Effector memory CD4-positive, alpha-beta T cell (primary cell): ENCODE data around the gene LRRC39.

Source experiments
- DNase-seq, 3 donors: peaks; one replicate each; pipeline ENCODE4 v3.0.0-alpha.2; 2020
- H3K27ac ChIP-seq: 2 replicates; pipeline ENCODE4 v1.7.0; 2013; ENCODE audit warnings: mild to moderate bottlenecking, low read length, moderate library complexity; ENCODE audit not compliant: insufficient read depth, poor library complexity, severe bottlenecking
- H3K27me3 ChIP-seq: replicated peaks from 2 replicates; pipeline ENCODE4 v1.7.0; 2013; ENCODE audit warnings: mild to moderate bottlenecking, low read length; ENCODE audit not compliant: insufficient read depth, control insufficient read depth, poor library complexity, severe bottlenecking
- H3K36me3 ChIP-seq: 2 replicates; pipeline ENCODE4 v1.7.0; 2013; ENCODE audit warnings: mild to moderate bottlenecking, low read length, moderate library complexity; ENCODE audit not compliant: control insufficient read depth, insufficient read depth
- H3K4me1 ChIP-seq: 2 replicates; pipeline ENCODE4 v1.7.0; 2013; ENCODE audit warnings: low read length, mild to moderate bottlenecking; ENCODE audit not compliant: control insufficient read depth, insufficient read depth, poor library complexity, severe bottlenecking
- H3K4me3 ChIP-seq: 2 replicates; pipeline ENCODE4 v1.7.0; 2013; ENCODE audit warnings: low read length, low read depth, mild to moderate bottlenecking; ENCODE audit not compliant: insufficient read depth, poor library complexity, severe bottlenecking
- H3K9me3 ChIP-seq: 2 replicates; pipeline ENCODE4 v1.7.0; 2013; ENCODE audit warnings: mild to moderate bottlenecking, low read length, moderate library complexity; ENCODE audit not compliant: control insufficient read depth

LRRC39 gene

GRCh38 chr1:100162881-100163280 is 15.2 kb downstream of the LRRC39 start:
- H3K27me3 ChIP-seq = no peaks in the 10 kb centered on the region
- no peaks in the 10 kb centered on the region for H3K36me3 ChIP-seq
- DNase-seq = no peak
- no peak overlapping the region for H3K27ac ChIP-seq
- H3K4me1 ChIP-seq = no peaks in the 10 kb centered on the region
- H3K4me3 ChIP-seq = no peak overlapping the region
- H3K9me3 ChIP-seq = no peaks in the 10 kb centered on the region

GRCh38 chr1:100152271-100152670 is 25.8 kb downstream of the LRRC39 start:
- Histone ChIP-seq H3K4me1 (no peaks in the 10 kb centered on the region), H3K9me3 (no peaks in the 10 kb centered on the region), H3K27me3 (no peaks in the 10 kb centered on the region), H3K27ac (no peak overlapping the region), H3K36me3 (peaks cover 8% of the 10 kb centered on the region), H3K4me3 (no peak overlapping the region)
- DNase-seq = no peak

GRCh38 chr1:100151679-100152078 is 26.4 kb downstream of the LRRC39 start:
- Histone ChIP-seq H3K36me3 (peaks cover 8% of the 10 kb centered on the region), H3K4me3 (no peak overlapping the region), H3K4me1 (no peaks in the 10 kb centered on the region), H3K27me3 (no peaks in the 10 kb centered on the region), H3K27ac (no peak overlapping the region), H3K9me3 (no peaks in the 10 kb centered on the region)
- no peak for DNase-seq

GRCh38 chr1:100147875-100148274 is 30.2 kb downstream of the LRRC39 start:
- Histone ChIP-seq H3K27ac (no peak overlapping the region), H3K36me3 (peaks cover 37% of the 10 kb centered on the region), H3K4me3 (no peak overlapping the region), H3K4me1 (no peaks in the 10 kb centered on the region), H3K9me3 (no peaks in the 10 kb centered on the region), H3K27me3 (no peaks in the 10 kb centered on the region)
- no peak for DNase-seq

- no peaks in the 10 kb centered on the region for H3K4me1 ChIP-seq
- no peaks in the 10 kb centered on the region for H3K27me3 ChIP-seq
- H3K9me3 ChIP-seq = no peaks in the 10 kb centered on the region
- H3K36me3 ChIP-seq = peaks cover 45% of the 10 kb centered on the region
- DNase-seq = no peak
- H3K4me3 ChIP-seq = no peak overlapping the region
- H3K27ac ChIP-seq = no peak overlapping the region
Observed at GRCh38 chr1:100146958-100147357, 31.1 kb downstream of the LRRC39 start.

- Histone ChIP-seq H3K9me3 (no peaks in the 10 kb centered on the region), H3K36me3 (peaks cover 60% of the 10 kb centered on the region), H3K27me3 (no peaks in the 10 kb centered on the region), H3K4me3 (no peak overlapping the region), H3K4me1 (no peaks in the 10 kb centered on the region), H3K27ac (no peak overlapping the region)
- no peak for DNase-seq
Observed at GRCh38 chr1:100145116-100145515, 32.9 kb downstream of the LRRC39 start.

- DNase-seq = no peak
- no peaks in the 10 kb centered on the region for H3K4me1 ChIP-seq
- H3K36me3 ChIP-seq = peaks cover 79% of the 10 kb centered on the region
- no peak overlapping the region for H3K27ac ChIP-seq
- H3K4me3 ChIP-seq = no peak overlapping the region
- H3K9me3 ChIP-seq = no peaks in the 10 kb centered on the region
- H3K27me3 ChIP-seq = no peaks in the 10 kb centered on the region
Observed at GRCh38 chr1:100142343-100142742, 35.7 kb downstream of the LRRC39 start.

GRCh38 chr1:100141192-100141591 is 36.9 kb downstream of the LRRC39 start:
- H3K27me3 ChIP-seq = no peaks in the 10 kb centered on the region
- H3K36me3 ChIP-seq = peaks cover 88% of the 10 kb centered on the region
- H3K27ac ChIP-seq = no peak overlapping the region
- H3K4me1 ChIP-seq = no peaks in the 10 kb centered on the region
- no peak overlapping the region for H3K4me3 ChIP-seq
- no peaks in the 10 kb centered on the region for H3K9me3 ChIP-seq
- DNase-seq = no peak

- H3K9me3 ChIP-seq = no peaks in the 10 kb centered on the region
- H3K4me1 ChIP-seq = no peaks in the 10 kb centered on the region
- peaks cover 57% of the 10 kb centered on the region for H3K36me3 ChIP-seq
- H3K27me3 ChIP-seq = no peaks in the 10 kb centered on the region
- no peak overlapping the region for H3K27ac ChIP-seq
- H3K4me3 ChIP-seq = no peak overlapping the region
- DNase-seq = no peak
Observed at GRCh38 chr1:100137602-100138001, 40.5 kb downstream of the LRRC39 start.

GRCh38 chr1:100134872-100135271 is 43.2 kb downstream of the LRRC39 start:
- no peak overlapping the region for H3K4me3 ChIP-seq
- H3K27ac ChIP-seq = no peak overlapping the region
- H3K4me1 ChIP-seq = peaks cover 6% of the 10 kb centered on the region
- H3K27me3 ChIP-seq = no peaks in the 10 kb centered on the region
- DNase-seq = no peak
- H3K36me3 ChIP-seq = peaks cover 34% of the 10 kb centered on the region
- H3K9me3 ChIP-seq = no peaks in the 10 kb centered on the region
